IPS-18c (cell line): ENCODE results near the gene WDR73.
A peak's percentile ranks its signal among the peaks of the same experiment; 100 is the strongest.
"Not testable (repeated sequence)": the region's sequence is repeated elsewhere in the genome, so short reads cannot be mapped to it uniquely, and the experiment has no call there.

Source experiments
- H3K4me3 ChIP-seq: 2 replicates; pipeline ENCODE4 v1.7.0; 2013; ENCODE audit warnings: low read depth, mild to moderate bottlenecking, low read length, moderate library complexity; ENCODE audit not compliant: insufficient read depth
- H3K9me3 ChIP-seq: one replicate; pipeline ENCODE4 v1.6.1; 2013; ENCODE audit warnings: mild to moderate bottlenecking, low read length, moderate library complexity; ENCODE audit not compliant: control insufficient read depth, insufficient read depth

The WDR73 gene

DNA sequence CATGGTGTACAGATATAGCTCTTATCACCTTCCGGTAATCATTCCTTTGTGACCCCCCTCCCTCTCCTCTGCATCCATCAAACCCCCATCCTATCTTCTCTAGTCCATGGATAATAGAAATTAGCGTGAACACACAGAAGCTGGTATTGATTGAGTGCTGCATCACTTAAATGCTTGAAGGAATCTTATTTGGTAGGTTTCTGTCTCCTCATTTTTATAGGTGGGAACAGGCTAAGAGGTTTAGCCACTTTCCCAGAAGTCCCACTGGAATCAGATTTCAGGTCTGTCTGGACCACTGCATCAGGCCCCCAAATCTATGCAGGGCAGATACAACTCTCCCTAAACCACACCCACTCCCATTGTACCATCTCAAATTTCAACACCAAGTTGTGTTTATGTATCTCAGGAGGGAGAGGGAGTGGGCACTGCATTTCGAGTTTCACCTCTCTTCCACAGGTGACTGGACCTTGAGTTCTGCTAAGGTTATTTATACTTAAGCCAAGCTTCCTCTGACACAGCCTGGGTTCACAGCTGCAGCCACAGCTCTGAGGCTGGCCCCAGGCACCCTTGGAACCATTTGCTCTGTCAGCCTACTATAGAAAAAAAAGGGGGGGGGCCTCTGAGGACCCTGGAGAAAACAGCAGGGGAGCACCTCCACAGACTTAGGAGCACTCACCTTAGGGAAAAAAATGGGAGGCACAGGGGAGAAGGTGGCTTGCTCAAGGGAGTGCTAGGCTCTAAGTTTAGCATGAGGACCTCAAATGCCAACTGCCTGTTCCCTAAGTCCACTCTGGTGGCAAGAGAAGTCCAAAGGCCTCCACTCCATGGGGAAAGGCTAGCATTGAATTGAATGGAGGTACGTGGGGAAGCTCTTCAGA is 6.1 kb upstream of the WDR73 start:
- H3K4me3 ChIP-seq: no peak overlapping the region
- no peaks in the 10 kb centered on the region for H3K9me3 ChIP-seq

DNA sequence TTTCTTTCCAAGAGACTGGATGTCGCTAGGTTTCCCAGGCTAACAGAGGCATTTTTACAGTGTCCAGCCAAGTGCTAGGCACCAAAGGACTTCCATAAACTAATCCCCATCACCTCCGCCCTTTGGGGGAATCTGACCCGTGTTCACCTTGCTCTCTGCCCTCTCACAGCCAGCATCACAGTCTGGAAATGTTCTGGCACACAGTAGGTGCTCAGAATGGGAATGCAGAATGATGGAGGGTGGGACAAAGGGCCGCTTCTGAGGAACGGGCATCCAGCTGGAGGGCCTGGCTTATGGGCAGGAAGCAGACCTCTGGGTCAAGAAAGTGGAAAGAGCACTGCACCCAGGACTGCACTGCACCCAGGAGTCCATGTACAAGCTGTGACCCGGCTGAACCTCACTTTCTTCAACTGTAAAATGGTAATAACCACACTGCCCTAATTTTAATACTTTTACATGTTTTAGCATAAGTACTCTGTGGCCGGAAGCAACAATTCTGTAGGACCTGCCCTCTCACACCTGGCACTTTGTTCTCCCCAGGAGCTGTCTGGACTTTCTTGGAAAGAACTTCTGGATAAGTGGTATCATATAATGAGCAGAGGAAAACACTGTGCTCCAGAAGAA is 4.8 kb upstream of the WDR73 start:
- Histone ChIP-seq H3K4me3 (peak overlapping the region; percentile 47; the same call in 1 of the 2 replicates), H3K9me3 (no peaks in the 10 kb centered on the region)

DNA sequence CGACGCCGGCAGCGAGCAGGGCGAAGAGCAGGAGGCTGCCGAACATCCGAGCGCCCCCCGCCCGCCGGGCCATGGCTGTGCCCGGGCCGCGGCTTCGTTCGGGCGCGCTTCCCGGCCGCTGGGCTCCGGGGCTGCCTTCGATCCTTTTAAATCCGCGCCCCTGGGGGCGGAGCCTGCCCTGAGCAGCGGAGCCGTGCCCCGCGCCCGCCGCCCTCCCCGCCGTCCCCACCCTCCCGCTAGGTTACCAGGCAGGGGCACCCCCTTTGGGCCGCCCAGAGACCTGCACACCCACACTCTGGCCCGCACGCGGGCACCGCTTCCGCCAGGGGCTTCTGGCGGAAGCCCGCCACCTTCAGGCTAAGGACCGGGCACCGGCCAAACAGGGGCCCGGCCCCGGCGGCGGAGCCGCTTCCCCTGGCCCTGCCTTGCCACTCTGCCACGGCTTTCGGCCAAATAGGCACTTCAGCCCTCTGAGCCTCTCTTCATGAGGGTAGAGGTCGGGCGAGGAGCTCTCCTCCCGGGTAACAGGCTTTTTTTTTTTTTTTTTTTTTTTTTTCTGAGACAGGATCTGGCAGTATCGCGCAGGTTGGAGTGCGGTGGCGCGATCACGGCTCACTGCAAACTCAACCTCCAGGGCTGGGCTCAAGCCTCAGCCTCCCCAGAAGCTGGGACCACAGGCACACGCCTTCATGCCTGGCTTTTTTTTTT is 4.2 kb upstream of the WDR73 start, which contains the start of gene NMB:
TSS of gene NMB (minus strand) at position 120 of the 708 bp plus-strand sequence. CDS start at position 73, 47 bp downstream.
- H3K9me3 ChIP-seq: no peaks in the 10 kb centered on the region
- H3K4me3 ChIP-seq: peak within 1 kb of the TSS; percentile 47

DNA sequence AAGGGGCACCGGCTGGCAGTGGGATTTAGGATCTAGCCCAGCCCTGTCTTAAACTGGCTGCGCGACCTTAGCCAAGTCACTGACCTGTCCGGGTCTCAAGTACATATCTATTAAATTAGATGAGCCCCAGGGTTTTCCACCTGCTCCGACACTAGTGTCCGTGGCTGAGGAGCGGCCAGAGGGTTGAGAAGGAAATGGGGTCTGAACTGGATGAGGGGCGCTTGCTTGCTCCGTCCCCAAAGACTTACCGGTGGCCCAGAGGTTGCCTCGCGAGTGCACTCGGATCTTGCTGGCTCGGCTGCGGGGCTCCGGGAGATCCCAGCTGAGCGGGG is 3.6 kb upstream of the WDR73 start:
- Histone ChIP-seq H3K4me3 (peak overlapping the region; percentile 47), H3K9me3 (no peaks in the 10 kb centered on the region)

DNA sequence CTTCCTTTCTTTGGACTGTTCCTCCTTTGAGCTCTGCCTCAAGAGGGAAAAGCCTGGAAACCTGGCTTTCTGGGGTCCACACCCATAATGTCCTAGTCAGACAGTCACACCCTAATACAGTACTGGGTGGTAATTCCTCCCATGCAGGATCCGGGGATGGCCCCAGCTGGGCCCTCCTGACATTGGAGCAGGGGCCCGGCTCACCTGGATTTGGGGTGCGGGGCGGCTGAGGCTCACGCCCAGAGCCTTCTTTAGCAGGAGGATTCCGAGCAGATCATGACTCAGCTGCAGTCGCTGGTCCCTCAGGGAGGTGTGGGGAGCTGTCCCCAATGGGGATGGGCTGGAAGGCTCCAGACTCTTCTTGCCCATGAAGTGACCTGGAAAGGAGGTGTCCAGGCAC is 2.9 kb upstream of the WDR73 start:
- Histone ChIP-seq H3K9me3 (no peaks in the 10 kb centered on the region), H3K4me3 (no peak overlapping the region)

DNA sequence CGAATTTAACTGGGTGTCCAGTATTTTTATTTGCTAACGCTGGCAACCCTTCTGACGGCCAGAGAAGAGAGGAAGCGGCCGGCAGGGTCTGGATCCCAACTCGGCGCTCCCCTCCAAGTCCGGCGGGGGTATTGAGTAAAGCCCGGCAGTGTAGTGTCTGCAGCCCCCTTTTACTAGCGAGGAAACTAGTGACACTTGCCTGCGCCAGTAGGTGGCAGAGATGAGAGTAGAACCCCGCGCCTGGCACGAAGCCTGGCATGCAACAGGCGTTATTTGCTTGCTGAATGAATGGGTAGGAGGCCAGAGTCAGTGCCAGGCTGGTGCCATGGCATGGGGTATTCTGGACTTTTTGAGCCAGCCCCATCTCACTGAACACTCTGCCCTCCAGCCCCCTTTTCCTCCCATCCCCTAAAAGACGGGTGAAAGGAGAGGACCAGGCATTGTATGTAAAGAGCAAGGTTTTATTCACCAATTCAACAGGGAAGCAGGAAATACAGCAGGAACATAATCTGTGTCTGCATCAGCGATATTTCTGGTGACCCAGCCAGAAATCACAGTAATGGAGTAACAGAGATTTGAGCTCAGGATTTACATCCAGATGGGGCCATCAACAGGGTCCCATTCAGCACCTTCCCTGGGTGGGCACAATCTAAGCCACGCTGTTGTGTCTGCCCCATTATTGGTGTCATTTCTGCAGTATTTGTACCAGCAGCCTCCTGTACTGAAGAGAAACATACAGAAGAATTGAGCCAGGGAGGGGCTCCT is 788 bp upstream of the WDR73 start:
- Histone ChIP-seq H3K4me3 (peak overlapping the region; percentile 88), H3K9me3 (no peaks in the 10 kb centered on the region)

DNA sequence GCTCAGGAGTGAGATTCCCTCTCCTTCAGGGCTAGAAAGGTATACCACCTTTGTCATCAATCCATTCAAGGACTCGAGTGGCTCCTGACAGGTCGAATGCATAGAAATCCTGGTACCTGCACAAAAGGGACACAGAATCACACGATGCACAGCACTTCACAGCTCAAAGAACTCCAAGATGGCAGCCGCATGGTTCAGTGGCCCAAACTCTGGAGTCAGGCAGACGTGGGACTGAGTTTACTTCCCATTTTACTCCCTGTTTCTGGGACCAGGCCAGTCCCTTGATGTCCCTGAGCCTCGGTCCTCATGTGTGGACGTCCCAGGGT is 536 bp downstream of the WDR73 start:
- Histone ChIP-seq H3K9me3 (no peaks in the 10 kb centered on the region), H3K4me3 (peak overlapping the region; percentile 88)

DNA sequence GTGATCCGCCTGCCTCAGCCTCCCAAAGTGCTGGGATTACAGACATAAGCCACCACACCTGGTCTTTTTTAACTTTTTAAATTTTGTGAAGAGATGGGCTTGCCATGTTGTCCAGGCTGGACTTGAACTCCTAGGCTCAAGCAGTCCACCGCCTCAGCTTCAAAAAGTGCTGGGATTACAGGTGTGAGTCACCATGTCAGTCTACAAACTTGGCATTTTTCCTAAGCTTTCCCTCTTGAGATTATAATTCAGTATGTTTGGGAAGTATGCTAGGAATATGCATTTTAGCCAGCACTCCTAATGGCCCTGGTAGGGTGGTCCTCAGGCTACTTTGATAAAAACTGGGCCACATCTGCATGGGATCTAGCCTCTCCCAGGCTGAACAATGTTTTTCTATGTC is 4.4 kb downstream of the WDR73 start:
- H3K4me3 ChIP-seq: no peak overlapping the region
- H3K9me3 ChIP-seq: no peaks in the 10 kb centered on the region

DNA sequence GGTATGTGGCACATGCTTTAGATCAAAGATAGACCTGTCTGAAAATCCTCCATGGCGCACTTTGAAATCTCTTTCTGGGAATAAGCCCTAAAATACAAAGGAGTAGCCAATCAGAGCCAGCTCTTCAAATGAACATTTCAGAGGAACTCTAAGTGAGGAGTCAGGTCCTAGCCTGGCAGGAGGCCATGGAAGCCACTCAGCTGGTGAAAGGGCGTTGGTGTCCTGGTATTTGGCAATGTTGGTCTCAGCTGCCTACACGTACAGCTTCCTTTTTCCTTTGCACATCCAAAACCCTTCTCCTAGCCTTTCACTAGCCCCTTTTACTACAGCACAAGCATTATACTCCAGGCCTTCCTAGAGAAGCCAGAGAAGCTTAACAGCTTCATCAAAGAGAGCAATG is 5.5 kb downstream of the WDR73 start:
- Histone ChIP-seq H3K9me3 (no peaks in the 10 kb centered on the region), H3K4me3 (no peak overlapping the region)

DNA sequence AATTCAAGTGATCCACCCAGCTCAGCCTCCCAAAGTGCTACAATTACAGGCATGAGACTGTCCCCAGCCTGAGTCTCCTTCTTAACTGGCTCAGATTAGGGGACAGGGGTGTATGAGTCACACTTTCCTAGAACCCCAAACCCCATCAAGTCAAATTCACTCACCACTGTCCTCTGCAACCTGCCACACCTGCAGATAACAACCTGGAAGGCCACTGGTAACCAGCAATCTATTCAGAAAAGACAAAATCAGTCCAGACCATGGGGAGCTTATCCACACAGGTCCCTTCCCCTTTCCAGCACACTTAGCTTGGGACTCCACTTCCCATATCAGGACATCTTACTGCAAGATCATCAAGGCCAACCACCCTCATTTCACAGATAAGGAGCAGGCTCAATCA is 6.4 kb downstream of the WDR73 start:
- Histone ChIP-seq H3K9me3 (no peaks in the 10 kb centered on the region), H3K4me3 (no peak overlapping the region)

DNA sequence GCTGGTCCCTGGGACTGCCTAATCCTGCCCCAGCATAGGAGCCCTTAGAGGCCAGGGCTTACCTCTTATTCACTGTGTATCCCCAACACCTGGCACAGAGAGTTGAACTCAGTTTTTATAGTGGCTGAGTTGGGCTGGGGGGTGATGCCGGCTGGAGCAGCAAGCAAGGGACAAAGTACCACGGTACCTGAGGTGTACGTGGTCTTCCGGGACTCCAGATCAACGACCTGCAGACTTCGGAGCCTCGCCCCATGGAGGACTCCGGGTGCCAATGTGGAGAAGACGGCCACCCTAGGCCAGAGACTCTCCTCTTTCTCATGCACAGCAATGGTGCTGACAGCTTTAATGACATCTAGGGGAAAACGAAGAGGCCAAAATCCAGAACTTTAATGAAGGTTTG is 8.1 kb downstream of the WDR73 start:
- no peaks in the 10 kb centered on the region for H3K9me3 ChIP-seq
- H3K4me3 ChIP-seq: no peak overlapping the region

DNA sequence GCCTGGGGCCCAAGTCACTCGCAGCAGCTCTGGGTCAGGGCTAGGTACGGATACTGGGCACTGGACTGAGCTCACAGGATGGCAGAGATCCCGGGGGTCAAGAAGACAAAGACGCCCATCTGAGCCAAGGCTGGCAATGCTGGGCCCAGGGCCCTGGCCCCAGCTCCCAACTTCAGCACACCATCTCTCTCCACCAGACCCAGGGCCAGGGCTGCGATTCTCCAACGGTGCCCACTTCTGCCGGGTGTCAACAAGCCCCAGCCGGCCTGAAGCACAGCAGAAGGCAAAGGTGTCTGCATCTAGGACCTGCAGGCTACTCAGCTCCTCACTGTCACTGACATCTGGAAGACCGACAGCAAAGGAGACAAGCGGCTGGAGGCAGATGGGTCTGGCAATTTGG is 8.6 kb downstream of the WDR73 start:
- Histone ChIP-seq H3K9me3 (no peaks in the 10 kb centered on the region), H3K4me3 (no peak overlapping the region)

DNA sequence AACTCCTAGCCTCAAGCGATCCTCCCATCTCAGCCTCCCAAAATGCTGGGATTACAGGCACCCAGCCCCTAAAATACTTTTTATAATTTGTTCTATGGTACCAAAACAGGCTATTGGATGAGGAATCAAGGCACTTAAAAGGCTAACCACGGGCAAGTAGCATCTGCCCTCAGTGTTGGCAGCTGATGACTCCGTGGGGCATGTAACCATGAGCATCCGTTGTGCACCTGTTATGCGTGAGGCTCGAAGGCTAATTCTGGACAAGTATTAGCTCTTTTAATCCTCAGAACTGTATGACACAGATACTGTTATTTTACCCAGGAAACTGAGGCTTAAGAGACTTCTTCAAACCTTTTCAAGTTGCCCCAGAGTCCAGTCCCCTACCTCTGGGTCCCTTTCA is 10.2 kb downstream of the WDR73 start:
- no peaks in the 10 kb centered on the region for H3K9me3 ChIP-seq

DNA sequence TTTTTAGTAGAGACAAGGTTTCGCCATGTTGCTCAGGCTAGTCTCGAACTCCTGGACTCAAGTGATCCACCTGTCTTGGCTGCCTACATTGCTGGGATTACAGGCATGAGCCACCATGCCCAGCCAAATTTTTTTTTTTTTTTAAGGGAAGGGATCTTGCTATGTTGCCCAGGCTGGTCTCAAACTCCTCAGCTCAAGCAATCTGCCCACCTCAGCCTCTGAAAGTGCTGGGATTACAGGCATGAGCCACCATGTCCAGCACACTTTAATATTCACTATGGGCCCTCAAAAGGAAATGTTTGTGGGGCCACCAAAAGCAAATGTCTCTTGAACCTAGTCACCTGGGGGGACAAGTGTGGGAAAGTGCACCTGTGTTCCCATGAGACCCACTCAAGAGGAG is 11.4 kb downstream of the WDR73 start:
- not testable (repeated sequence) for H3K9me3 ChIP-seq, H3K4me3 ChIP-seq

More for the DNA sequence above, 10.2 kb downstream of the WDR73 start:
- H3K4me3 ChIP-seq: no peak overlapping the region

DNA sequence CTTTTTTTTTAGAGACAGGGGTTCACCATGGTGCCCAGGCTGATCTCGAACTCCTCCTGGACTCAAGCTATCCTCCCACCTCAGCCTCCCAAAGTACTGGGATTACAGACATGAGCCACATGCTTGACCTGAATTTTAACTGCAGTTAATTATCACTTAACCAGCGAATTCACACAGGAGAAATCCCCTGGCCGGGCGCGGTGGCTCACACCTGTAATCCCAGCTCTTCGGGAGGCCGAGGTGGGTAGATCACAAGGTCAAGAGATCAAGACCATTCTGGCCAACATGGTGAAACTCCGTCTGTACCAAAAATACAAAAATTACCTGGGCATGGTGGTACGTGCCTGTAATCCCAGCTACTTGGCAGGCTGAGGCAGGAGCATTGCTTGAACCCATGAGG is 12.2 kb downstream of the WDR73 start:
- not testable (repeated sequence) for H3K9me3 ChIP-seq, H3K4me3 ChIP-seq

DNA sequence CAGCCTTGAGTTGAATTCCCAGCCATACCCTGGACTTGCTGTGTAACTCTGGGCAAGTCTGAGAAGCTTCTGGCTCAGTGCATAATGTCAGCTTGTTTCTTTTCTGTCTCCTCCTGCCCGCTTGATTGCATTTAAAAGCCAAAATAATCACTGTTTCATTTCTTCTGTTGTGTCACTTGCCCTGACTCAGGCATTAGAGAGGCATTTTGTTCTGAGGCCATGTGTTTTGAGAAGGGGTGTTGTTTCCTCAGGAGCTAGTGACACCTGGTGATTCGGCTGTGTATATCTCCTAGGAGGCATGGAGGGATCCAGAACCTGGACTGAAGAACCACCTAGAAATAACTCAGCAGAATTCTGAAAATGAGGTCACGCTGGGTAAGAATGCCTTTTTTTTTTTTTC is 16.0 kb downstream of the WDR73 start:
- Histone ChIP-seq H3K9me3 (no peaks in the 10 kb centered on the region), H3K4me3 (no peak overlapping the region)

DNA sequence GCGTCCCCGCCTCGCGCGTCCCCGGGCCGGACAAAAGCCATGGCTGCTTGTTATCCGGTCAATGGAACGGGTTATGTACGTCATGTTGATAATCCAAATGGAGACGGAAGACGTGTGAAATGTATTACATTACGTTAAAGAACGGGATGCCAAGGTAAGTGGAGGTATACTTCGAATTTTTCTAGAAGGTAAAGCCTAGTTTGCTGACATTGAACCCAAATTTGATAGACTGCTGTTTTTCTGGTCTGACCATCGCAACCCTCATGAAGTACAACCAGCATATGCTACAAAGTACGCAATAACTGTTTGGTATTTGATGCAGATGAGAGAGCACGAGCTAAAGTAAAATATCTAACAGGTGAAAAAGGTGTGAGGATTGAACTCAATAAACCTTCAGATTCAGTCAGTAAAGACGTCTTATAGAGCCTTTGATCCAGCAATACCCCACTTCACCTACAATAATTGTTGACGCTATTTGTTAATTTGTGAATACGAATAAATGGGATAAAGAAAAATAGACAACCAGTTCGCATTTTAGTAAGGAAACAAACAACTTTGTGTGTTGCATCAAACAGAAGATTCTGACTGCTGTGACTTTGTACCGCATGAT is 19.8 kb downstream of the WDR73 start:
- peak overlapping the region; percentile 64; the same call in 1 of the 2 replicates for H3K4me3 ChIP-seq

More for the DNA sequence above, 19.8 kb downstream of the WDR73 start:
- H3K9me3 ChIP-seq: no peaks in the 10 kb centered on the region
